Measurements from ENCODE around the gene GRB10. TPM values are rescaled to one million over a fixed set of nuclear protein-coding genes. Genes with fewer than 3 reads are reported as not detected.

GRB10 gene
- polyA plus RNA-seq, 3 donors, result 1.3 to 3.1 (median 1.5) TPM

GRCh38 chr7:50605059-50605458, 177.6 kb downstream of the GRB10 start:
- Mint-ChIP-seq H3K27me3 (ENCODE audit: low read depth in 3 of 3) (peaks cover 1 to 4% (median 1%) of the 10 kb centered on the region in 3 donors), H3K27ac (no peak overlapping the region), H3K36me3 (peaks cover 13 to 22% of the 10 kb centered on the region in 2 donors), H3K4me3 (no peak overlapping the region), H3K4me1 (peaks cover 11% of the 10 kb centered on the region), H3K9me3 (peaks cover 0 to 2% (median 0%) of the 10 kb centered on the region in 7 donors)
- no peak overlapping the region for H3K4me3 ChIP-seq (replicated peaks in 1 of 3; ENCODE audit: low read depth in 2 of 3, low read length in 3 of 3)
- 94% methylated on average over 6 of the region's 13 CpGs for WGBS (ENCODE audit: insufficient coverage)
- H3K4me2 ChIP-seq (replicated peaks; ENCODE audit: extremely low read depth, low read length, poor library complexity, severe bottlenecking), result no peak overlapping the region
- no peaks in the 10 kb centered on the region for H3K27me3 ChIP-seq (ENCODE audit: control insufficient read depth in 2 of 2, insufficient read depth in 2 of 2, low read length in 2 of 2)
- H2AFZ ChIP-seq (ENCODE audit: insufficient read depth, low read depth, low read length, poor library complexity, severe bottlenecking), result no peak overlapping the region
- no peaks in the 10 kb centered on the region for H3K9me3 ChIP-seq (replicated peaks in 1 of 2; ENCODE audit: control insufficient read depth in 1 of 2, insufficient read depth in 1 of 2, low read length in 2 of 2)
- H3K4me1 ChIP-seq (ENCODE audit: control insufficient read depth in 1 of 2, insufficient read depth in 2 of 2, low read length in 2 of 2), result peaks cover 4 to 7% of the 10 kb centered on the region in 2 donors
- H3K9ac ChIP-seq (ENCODE audit: insufficient read depth, low read length, poor library complexity, severe bottlenecking), result no peak overlapping the region
- TF ChIP-seq, protein P1, sequence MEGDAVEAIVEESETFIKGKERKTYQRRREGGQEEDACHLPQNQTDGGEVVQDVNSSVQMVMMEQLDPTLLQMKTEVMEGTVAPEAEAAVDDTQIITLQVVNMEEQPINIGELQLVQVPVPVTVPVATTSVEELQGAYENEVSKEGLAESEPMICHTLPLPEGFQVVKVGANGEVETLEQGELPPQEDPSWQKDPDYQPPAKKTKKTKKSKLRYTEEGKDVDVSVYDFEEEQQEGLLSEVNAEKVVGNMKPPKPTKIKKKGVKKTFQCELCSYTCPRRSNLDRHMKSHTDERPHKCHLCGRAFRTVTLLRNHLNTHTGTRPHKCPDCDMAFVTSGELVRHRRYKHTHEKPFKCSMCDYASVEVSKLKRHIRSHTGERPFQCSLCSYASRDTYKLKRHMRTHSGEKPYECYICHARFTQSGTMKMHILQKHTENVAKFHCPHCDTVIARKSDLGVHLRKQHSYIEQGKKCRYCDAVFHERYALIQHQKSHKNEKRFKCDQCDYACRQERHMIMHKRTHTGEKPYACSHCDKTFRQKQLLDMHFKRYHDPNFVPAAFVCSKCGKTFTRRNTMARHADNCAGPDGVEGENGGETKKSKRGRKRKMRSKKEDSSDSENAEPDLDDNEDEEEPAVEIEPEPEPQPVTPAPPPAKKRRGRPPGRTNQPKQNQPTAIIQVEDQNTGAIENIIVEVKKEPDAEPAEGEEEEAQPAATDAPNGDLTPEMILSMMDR (IDR thresholded peaks at IDR 0.05), result no peak
- no peaks in the 10 kb centered on the region for H3K79me2 ChIP-seq (ENCODE audit: insufficient read depth, low read length)
- no peak for DNase-seq
- H3K36me3 ChIP-seq (replicated peaks in 1 of 2; ENCODE audit: control insufficient read depth in 1 of 2, insufficient read depth in 2 of 2, low read length in 2 of 2), result peaks cover 0 to 20% of the 10 kb centered on the region in 2 donors
- no peak overlapping the region for H3K27ac ChIP-seq (ENCODE audit: low read depth in 1 of 2, low read length in 2 of 2)
- no peaks in the 10 kb centered on the region for H4K20me1 ChIP-seq (ENCODE audit: insufficient read depth, low read length)
- intact Hi-C loops (cut with micrococcal nuclease), result no loop called here

DNA sequence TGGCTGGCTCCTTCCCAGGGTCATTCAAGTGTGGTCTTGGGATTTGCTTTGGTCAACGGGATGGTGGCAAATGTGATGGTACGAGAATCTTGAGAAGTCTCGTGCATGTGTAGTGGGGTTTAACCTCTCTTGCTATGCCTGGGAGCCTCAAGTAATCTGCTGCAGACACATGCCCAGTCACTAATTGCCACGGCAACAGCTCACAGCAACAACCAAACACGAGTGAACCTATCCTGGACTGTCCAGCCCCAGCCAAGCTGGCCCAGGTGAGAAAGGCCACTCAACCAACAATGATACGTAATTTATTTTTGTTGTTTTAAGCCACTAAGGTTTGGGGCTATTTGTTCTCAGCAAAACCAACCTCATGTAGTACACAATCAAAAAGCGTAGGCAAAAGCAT, 179.4 kb downstream of the GRB10 start:
- peaks cover 5 to 7% of the 10 kb centered on the region in 2 donors for H3K4me1 ChIP-seq (ENCODE audit: control insufficient read depth in 1 of 2, insufficient read depth in 2 of 2, low read length in 2 of 2)
- no peak overlapping the region for H3K9ac ChIP-seq (ENCODE audit: insufficient read depth, low read length, poor library complexity, severe bottlenecking)
- H2AFZ ChIP-seq (ENCODE audit: insufficient read depth, low read depth, low read length, poor library complexity, severe bottlenecking), result no peak overlapping the region
- Mint-ChIP-seq H3K4me3 (no peak overlapping the region), H3K36me3 (peaks cover 13 to 18% of the 10 kb centered on the region in 2 donors), H3K9me3 (peaks cover 0 to 2% (median 0%) of the 10 kb centered on the region in 7 donors), H3K27ac (no peak overlapping the region), H3K4me1 (peaks cover 13% of the 10 kb centered on the region), H3K27me3 (ENCODE audit: low read depth in 3 of 3) (peaks cover 1 to 6% (median 6%) of the 10 kb centered on the region in 3 donors)
- H4K20me1 ChIP-seq (ENCODE audit: insufficient read depth, low read length), result no peaks in the 10 kb centered on the region
- H3K4me3 ChIP-seq (replicated peaks in 1 of 3; ENCODE audit: low read depth in 2 of 3, low read length in 3 of 3), result no peak overlapping the region
- TF ChIP-seq, protein P1 (IDR thresholded peaks at IDR 0.05), result no peak
- intact Hi-C loops (cut with micrococcal nuclease), result no loop called here
- no peak overlapping the region for H3K27ac ChIP-seq (ENCODE audit: low read depth in 1 of 2, low read length in 2 of 2)
- WGBS (ENCODE audit: insufficient coverage), result 100% methylated on average over 1 of the region's 7 CpGs
- no peaks in the 10 kb centered on the region for H3K79me2 ChIP-seq (ENCODE audit: insufficient read depth, low read length)
- no peak for DNase-seq
- peaks cover 0 to 20% of the 10 kb centered on the region in 2 donors for H3K36me3 ChIP-seq (replicated peaks in 1 of 2; ENCODE audit: control insufficient read depth in 1 of 2, insufficient read depth in 2 of 2, low read length in 2 of 2)
- H3K4me2 ChIP-seq (replicated peaks; ENCODE audit: extremely low read depth, low read length, poor library complexity, severe bottlenecking), result no peak overlapping the region
- H3K27me3 ChIP-seq (ENCODE audit: control insufficient read depth in 2 of 2, insufficient read depth in 2 of 2, low read length in 2 of 2), result no peaks in the 10 kb centered on the region
- no peaks in the 10 kb centered on the region for H3K9me3 ChIP-seq (replicated peaks in 1 of 2; ENCODE audit: control insufficient read depth in 1 of 2, insufficient read depth in 1 of 2, low read length in 2 of 2)

Measured in CD14-positive monocyte (primary cell).